Gastrocnemius medialis (tissue), 4 donors: ENCODE measurements around the gene OGFR.

Source experiments
- POLR2A ChIP-seq, 2 donors: fragments of 450-650 bp; IDR thresholded peaks; one replicate each; pipeline ENCODE4 v1.6.1; 2017; ENCODE audit warnings: antibody characterized with exemption in 2 of 2, mild to moderate bottlenecking in 2 of 2, moderate library complexity in 2 of 2
- TF ChIP-seq, protein P1 (sequence below), 5 experiments: fragments of 450-650 bp in 3 of 5; fragments of 200-600 bp in 2 of 5; sonication (generic) in 2 of 5; IDR thresholded peaks in 4 of 5; conservative IDR thresholded peaks in 1 of 5; 1 replicate in 4 of 5; 2 replicates in 1 of 5; pipeline ENCODE4 v1.5.1; 2016 to 2019; ENCODE audit warnings: antibody characterized with exemption in 5 of 5, mild to moderate bottlenecking in 3 of 5, moderate library complexity in 3 of 5

DNA sequence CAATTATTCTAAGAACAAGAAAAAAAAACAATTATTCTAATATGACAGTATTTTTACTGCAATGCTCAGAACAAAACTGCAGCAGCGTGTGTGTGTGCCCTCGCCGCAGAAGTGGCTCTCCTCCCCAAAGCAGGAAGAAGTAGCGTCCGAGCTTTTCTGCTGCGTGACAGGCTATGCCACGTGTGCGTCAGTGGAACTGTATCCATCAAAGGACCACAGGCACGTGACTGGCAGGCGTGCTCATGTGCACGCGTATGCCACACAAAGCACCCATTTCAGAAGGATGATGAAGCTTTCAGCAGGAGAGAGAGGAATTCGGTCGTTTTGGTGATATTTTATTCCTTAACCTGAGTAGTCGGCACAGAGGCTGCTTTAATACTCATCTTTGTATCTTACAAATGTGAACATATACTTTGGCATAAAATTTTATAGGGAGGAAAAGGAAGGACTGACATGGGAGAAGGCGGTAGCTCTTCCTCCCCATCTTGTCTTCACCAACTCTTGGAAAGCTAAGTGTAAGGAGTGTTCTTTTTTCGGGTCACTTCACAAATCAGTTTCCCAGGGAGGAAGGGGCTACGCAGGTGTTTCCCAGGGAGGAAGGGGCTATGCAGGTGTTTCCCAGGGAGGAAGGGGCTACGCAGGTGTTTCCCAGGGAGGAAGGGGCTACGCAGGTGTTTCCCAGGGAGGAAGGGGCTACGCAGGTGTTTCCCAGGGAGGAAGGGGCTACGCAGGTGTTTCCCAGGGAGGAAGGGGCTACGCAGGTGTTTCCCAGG, 53.6 kb downstream of the OGFR start:
- TF ChIP-seq, protein P1, sequence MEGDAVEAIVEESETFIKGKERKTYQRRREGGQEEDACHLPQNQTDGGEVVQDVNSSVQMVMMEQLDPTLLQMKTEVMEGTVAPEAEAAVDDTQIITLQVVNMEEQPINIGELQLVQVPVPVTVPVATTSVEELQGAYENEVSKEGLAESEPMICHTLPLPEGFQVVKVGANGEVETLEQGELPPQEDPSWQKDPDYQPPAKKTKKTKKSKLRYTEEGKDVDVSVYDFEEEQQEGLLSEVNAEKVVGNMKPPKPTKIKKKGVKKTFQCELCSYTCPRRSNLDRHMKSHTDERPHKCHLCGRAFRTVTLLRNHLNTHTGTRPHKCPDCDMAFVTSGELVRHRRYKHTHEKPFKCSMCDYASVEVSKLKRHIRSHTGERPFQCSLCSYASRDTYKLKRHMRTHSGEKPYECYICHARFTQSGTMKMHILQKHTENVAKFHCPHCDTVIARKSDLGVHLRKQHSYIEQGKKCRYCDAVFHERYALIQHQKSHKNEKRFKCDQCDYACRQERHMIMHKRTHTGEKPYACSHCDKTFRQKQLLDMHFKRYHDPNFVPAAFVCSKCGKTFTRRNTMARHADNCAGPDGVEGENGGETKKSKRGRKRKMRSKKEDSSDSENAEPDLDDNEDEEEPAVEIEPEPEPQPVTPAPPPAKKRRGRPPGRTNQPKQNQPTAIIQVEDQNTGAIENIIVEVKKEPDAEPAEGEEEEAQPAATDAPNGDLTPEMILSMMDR (IDR thresholded peaks at IDR 0.05 in 4 of 5, conservative IDR thresholded peaks at IDR 0.05 in 1 of 5), result no peak
- TF ChIP-seq POLR2A (IDR thresholded peaks at IDR 0.05), result no peak
